Measurements from ENCODE around the gene RAB7A. TPM values are rescaled to one million over a fixed set of nuclear protein-coding genes. Genes with fewer than 3 reads are reported as not detected.

Gene RAB7A
- polyA plus RNA-seq, 1 donor (not counting 4 experiments of a cell fraction or from before 2014, with no cell fraction given), result 364 TPM

DNA sequence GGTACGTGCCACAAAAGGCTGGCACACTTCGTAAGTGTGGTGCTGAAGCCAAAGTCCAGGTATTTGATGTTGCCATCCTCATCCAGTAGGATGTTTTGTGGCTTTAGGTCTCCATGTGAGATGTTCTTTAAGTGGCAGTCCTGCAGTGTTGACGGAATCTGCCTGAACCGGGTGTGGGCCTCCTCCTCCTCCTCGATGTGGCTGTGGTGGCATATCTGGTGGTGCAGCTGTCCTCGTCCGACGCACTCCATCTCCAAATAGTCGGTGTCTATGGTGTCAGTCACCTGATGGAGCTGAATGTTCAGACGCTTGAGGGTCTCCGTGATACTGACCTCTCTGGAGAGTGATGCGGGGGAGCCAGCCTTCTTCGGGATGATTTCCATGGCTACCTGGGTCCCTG, 123.0 kb downstream of the RAB7A start:
- no peaks in the 10 kb centered on the region for H4K20me1 ChIP-seq (ENCODE audit: control insufficient read depth, extremely low read depth, insufficient read depth, low read length)
- H3K4me1 ChIP-seq (ENCODE audit: control insufficient read depth, extremely low read depth, insufficient read depth, low read length), result peaks cover 6% of the 10 kb centered on the region
- FAIRE-seq (no peak), DNase-seq (ENCODE audit: low read depth, low spot score) (no peak)
- H3K27me3 ChIP-seq (ENCODE audit: control insufficient read depth, extremely low read depth, insufficient read depth, low read length), result no peaks in the 10 kb centered on the region
- H3K79me2 ChIP-seq (ENCODE audit: control insufficient read depth, insufficient read depth, low read length), result no peaks in the 10 kb centered on the region
- no peaks in the 10 kb centered on the region for H3K36me3 ChIP-seq (ENCODE audit: control insufficient read depth in 2 of 2, extremely low read depth in 1 of 2, insufficient read depth in 2 of 2, low read length in 2 of 2)
- no peak overlapping the region for H3K4me3 ChIP-seq (ENCODE audit: control insufficient read depth in 2 of 3, extremely low read depth in 1 of 3, insufficient read depth in 2 of 3, low read depth in 1 of 3, low read length in 3 of 3)
- no peak overlapping the region for H2AFZ ChIP-seq (ENCODE audit: control insufficient read depth, low read length)
- H3K27ac ChIP-seq (ENCODE audit: control insufficient read depth, insufficient read depth, low read length), result no peak overlapping the region
- no peak for TF ChIP-seq EZH2 (IDR thresholded peaks at IDR 0.05; ENCODE audit: low read length)
- TF ChIP-seq, protein P1, sequence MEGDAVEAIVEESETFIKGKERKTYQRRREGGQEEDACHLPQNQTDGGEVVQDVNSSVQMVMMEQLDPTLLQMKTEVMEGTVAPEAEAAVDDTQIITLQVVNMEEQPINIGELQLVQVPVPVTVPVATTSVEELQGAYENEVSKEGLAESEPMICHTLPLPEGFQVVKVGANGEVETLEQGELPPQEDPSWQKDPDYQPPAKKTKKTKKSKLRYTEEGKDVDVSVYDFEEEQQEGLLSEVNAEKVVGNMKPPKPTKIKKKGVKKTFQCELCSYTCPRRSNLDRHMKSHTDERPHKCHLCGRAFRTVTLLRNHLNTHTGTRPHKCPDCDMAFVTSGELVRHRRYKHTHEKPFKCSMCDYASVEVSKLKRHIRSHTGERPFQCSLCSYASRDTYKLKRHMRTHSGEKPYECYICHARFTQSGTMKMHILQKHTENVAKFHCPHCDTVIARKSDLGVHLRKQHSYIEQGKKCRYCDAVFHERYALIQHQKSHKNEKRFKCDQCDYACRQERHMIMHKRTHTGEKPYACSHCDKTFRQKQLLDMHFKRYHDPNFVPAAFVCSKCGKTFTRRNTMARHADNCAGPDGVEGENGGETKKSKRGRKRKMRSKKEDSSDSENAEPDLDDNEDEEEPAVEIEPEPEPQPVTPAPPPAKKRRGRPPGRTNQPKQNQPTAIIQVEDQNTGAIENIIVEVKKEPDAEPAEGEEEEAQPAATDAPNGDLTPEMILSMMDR (optimal IDR thresholded peaks at IDR 0.05 in 1 of 3, IDR thresholded peaks at IDR 0.05 in 1 of 3, conservative IDR thresholded peaks at IDR 0.05 in 1 of 3; ENCODE audit: extremely low read depth in 1 of 3, insufficient read depth in 2 of 3, low read length in 3 of 3), result no peak
- dilution Hi-C loops (cut with MboI; ENCODE audit: extremely low pct_ligation_motif_present, low sequenced_read_pairs), result no loop called here
- H3K4me2 ChIP-seq (ENCODE audit: control insufficient read depth, extremely low read depth, insufficient read depth, low read depth, low read length), result no peak overlapping the region
- H3K9ac ChIP-seq (ENCODE audit: control insufficient read depth, extremely low read depth, insufficient read depth, low read length), result no peak overlapping the region
- H3K9me3 ChIP-seq (ENCODE audit: control insufficient read depth, low read depth, low read length), result no peaks in the 10 kb centered on the region
- H3K9me1 ChIP-seq (ENCODE audit: control insufficient read depth, extremely low read depth, insufficient read depth, low read length), result no peaks in the 10 kb centered on the region

DNA sequence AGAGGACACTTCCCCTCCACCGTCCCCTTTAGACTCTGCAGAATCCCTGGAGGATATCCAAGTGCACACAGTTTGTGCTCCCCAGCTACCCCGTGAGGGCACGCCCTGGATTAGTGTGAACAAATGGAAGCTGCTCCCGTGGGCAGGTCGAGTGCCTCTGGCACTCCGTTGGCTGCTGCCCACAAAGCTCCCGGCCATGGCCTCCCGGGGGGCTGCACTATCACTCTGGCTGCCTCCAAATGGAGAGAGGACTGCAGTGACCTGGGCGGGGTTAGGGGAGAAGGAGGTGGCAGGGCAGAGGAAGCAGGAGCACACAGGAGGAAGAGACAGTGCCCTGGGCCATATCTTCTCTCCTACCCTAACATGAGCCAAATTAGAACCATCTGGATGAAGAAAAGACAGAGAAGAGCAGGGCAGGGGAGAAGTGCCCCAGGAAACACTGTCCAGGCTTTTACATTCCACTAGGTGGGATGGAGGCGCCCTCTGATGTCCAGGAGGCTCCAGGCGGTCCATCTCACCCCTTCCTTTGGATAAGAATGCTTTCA, 124.0 kb downstream of the RAB7A start:
- dilution Hi-C loops (cut with MboI; ENCODE audit: extremely low pct_ligation_motif_present, low sequenced_read_pairs), result no loop called here

More for the DNA sequence above, 124.0 kb downstream of the RAB7A start:
- Histone ChIP-seq H3K79me2 (ENCODE audit: control insufficient read depth, insufficient read depth, low read length) (no peaks in the 10 kb centered on the region), H3K36me3 (ENCODE audit: control insufficient read depth in 2 of 2, extremely low read depth in 1 of 2, insufficient read depth in 2 of 2, low read length in 2 of 2) (no peaks in the 10 kb centered on the region), H2AFZ (ENCODE audit: control insufficient read depth, low read length) (no peak overlapping the region), H3K27me3 (ENCODE audit: control insufficient read depth, extremely low read depth, insufficient read depth, low read length) (no peaks in the 10 kb centered on the region), H3K27ac (ENCODE audit: control insufficient read depth, insufficient read depth, low read length) (no peak overlapping the region), H3K9me3 (ENCODE audit: control insufficient read depth, low read depth, low read length) (peaks cover 2% of the 10 kb centered on the region), H3K9me1 (ENCODE audit: control insufficient read depth, extremely low read depth, insufficient read depth, low read length) (no peaks in the 10 kb centered on the region), H3K4me1 (ENCODE audit: control insufficient read depth, extremely low read depth, insufficient read depth, low read length) (peaks cover 6% of the 10 kb centered on the region), H4K20me1 (ENCODE audit: control insufficient read depth, extremely low read depth, insufficient read depth, low read length) (no peaks in the 10 kb centered on the region), H3K4me2 (ENCODE audit: control insufficient read depth, extremely low read depth, insufficient read depth, low read depth, low read length) (no peak overlapping the region), H3K9ac (ENCODE audit: control insufficient read depth, extremely low read depth, insufficient read depth, low read length) (no peak overlapping the region), H3K4me3 (ENCODE audit: control insufficient read depth in 2 of 3, extremely low read depth in 1 of 3, insufficient read depth in 2 of 3, low read depth in 1 of 3, low read length in 3 of 3) (no peak overlapping the region)
- FAIRE-seq (no peak), DNase-seq (ENCODE audit: low read depth, low spot score) (no peak)
- TF ChIP-seq EZH2 (IDR thresholded peaks at IDR 0.05; ENCODE audit: low read length), result no peak
- TF ChIP-seq, protein P1 (optimal IDR thresholded peaks at IDR 0.05 in 1 of 3, IDR thresholded peaks at IDR 0.05 in 1 of 3, conservative IDR thresholded peaks at IDR 0.05 in 1 of 3; ENCODE audit: extremely low read depth in 1 of 3, insufficient read depth in 2 of 3, low read length in 3 of 3), result no peak
